ENCODE data around the gene MAP3K20.
"Not testable (repeated sequence)": the region's sequence is repeated elsewhere in the genome, so short reads cannot be mapped to it uniquely, and the experiment has no call there.

The MAP3K20 gene

GRCh38 chr2:173286153-173286809 is 210.6 kb downstream of the MAP3K20 start:
- no peak for DNase-seq

DNA sequence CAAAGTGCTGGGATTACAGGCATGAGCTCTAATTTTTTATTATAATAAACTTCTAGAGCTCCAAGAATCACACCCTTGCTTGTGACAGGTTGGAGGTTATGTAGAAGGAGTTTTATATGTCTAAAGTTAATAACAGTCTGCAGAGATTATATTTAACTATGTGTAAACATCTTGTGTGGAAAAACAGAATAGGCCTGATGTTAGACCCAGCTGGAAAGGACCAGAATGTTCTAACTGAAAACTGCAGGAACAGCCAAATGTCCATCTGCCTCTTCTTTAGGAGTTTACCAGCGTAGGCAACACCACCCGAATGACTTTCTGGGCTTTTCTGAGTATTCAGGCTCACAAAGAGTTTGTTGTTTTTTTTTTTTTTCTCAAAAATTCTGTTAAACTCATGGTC is 211.9 kb downstream of the MAP3K20 start:
- no peak for DNase-seq

DNA sequence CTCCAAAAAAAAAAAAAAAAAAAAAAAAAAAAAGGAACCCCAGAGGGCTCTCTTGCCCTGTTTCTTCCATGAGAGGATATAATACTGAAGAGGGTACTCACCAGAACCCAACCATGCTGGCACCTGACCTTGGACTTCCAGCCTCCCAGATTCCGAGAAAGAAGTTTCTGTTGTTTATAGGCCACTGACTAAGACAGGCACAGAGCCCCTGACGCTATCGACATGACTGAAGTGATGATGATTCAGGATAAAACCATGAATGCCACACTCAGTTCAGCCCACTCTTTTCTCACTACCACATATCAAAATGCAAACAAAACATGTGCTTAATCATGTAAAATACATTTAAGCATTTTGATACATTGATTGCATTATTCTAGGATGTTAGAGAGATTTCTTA is 212.9 kb downstream of the MAP3K20 start:
- DNase-seq: no peak

GRCh38 chr2:173290046-173290445 is 214.4 kb downstream of the MAP3K20 start:
- no peak for DNase-seq

DNA sequence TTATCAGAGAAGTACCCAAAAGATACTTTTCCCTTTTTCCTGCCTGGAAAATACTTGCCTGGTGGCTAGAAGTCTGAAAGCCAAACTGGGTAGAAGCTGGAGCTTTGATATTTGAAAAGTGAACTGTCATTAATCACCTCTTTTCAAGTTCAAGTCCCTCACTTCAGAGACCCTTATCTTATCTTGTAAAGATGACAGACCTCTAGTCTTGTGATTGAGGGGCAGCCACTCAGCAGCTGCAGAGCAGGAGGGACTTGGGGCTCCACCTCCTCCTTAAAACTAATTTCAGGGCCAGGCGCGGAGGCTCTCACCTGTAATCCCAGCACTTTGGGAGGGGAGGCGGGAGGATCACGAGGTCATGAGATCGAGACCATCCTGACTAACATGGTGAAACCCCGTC is 214.9 kb downstream of the MAP3K20 start:
- DNase-seq: no peak

GRCh38 chr2:173291412-173291811 is 215.8 kb downstream of the MAP3K20 start:
- no peak for DNase-seq

DNA sequence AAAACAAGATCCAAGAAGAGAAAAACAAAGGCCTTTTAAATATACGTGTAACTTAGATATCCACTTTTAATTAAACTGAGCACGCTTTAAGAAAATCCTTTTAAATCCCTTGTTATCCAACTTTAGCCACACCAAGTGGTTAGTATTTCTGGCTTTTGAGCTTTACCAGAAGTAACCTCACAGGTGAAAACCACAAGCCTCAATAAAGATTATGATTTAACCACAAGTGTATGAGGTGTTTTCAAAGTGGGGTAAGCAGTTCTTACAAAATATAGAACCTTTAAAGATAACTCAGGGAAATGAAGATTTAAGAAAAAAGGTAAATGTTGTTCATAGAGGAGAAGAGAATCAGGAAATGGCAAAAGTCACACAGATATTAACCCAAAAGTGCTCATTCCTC is 220.6 kb downstream of the MAP3K20 start:
- DNase-seq: no peak

- no peak for DNase-seq
Observed at GRCh38 chr2:173298536-173299097, 223.0 kb downstream of the MAP3K20 start.

DNA sequence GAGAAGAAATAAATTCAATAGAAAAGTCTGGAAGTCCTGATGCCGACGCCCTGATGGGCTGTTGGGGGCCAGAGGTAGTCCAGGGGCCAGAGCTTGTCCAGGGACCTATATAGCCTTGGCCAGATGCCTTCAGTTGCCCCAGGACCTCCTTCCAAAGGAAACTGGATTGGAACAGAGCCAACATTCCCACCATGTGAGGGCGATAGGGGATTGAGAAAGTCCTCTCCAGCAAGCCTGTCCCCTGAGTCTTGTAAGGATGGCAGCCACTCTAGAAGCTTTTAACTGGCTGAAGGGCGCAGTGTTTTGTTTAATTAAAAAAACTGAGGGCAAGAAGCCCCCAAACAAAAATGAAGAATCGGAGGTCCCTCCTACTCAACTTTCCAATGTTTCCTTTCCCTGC is 224.1 kb downstream of the MAP3K20 start:
- DNase-seq: no peak

GRCh38 chr2:173300458-173300857 is 224.8 kb downstream of the MAP3K20 start:
- DNase-seq: no peak

DNA sequence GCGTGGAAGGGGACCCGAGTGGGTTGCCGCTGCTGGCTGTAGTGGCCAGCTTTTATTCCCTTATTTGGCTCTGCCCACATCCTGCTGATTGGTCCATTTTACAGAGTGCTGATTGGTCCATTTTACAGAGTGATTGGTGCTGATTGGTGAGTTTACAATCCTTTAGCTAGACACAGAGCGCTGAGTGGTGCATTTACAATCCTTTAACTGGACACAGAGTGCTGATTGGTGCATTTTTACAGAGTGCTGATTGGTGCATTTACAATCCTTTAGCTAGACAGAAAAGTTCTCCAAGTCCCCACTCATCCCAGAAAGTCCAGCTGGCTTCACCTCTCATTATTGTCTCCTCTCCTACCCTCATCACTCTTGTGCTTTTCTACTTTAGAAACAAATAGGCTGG is 225.9 kb downstream of the MAP3K20 start:
- DNase-seq: not testable (repeated sequence)

DNA sequence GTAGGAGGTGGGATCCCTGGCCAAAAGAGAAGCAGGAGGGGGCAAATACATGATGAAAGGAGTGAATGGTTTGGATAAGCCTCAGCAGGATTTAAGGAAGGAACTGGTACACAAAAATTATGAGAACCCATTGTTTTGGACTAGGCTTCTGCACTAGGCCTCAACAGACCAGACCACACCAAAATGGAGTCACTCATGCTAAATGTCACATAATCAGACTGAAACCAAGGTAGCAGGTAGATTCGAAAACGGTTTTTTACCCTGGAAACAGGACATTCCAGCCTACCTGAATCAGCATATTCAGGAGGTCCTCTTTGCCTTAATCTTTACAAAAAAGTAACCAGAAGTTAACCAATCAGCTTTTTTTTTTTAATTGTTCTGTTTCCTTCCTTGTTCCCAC is 229.7 kb downstream of the MAP3K20 start:
- no peak for DNase-seq

DNA sequence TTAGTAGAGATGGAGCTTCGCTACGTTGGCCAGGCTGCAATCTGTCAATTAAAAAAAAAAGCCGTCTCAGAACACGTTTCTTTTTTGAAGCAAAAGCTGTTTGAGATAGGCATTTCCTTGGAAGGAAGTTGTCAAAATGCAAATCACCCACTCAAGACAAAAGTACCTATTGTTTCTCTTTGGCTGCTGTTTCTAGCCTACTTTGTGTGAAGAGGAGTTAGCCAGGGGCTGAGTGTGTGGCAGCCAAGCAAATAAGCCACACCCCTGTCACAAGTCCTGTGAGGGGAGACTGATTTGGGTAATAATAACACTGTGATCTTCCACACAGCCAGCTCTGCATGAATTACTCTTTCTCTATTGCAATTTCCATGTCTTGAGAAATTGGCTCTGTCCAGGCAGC is 231.6 kb downstream of the MAP3K20 start:
- DNase-seq: no peak

- not testable (repeated sequence) for DNase-seq
Observed at GRCh38 chr2:173309370-173309769, 233.7 kb downstream of the MAP3K20 start.

GRCh38 chr2:173311844-173312606 is 236.4 kb downstream of the MAP3K20 start:
- no peak for DNase-seq
